HG02852 (cell line): ENCODE results near the gene P4HTM.
A peak's percentile ranks its signal among the peaks of the same experiment; 100 is the strongest.
"Not testable (repeated sequence)": the region's sequence is repeated elsewhere in the genome, so short reads cannot be mapped to it uniquely, and the experiment has no call there.

Experiments used
- ATAC-seq: cut with Tn5 transposase; IDR thresholded peaks from one replicate; pipeline ENCODE4 v1.9.1; 2021; ENCODE audit warnings: mild to moderate bottlenecking, moderate library complexity; ENCODE audit not compliant: unreplicated experiment

P4HTM gene

DNA sequence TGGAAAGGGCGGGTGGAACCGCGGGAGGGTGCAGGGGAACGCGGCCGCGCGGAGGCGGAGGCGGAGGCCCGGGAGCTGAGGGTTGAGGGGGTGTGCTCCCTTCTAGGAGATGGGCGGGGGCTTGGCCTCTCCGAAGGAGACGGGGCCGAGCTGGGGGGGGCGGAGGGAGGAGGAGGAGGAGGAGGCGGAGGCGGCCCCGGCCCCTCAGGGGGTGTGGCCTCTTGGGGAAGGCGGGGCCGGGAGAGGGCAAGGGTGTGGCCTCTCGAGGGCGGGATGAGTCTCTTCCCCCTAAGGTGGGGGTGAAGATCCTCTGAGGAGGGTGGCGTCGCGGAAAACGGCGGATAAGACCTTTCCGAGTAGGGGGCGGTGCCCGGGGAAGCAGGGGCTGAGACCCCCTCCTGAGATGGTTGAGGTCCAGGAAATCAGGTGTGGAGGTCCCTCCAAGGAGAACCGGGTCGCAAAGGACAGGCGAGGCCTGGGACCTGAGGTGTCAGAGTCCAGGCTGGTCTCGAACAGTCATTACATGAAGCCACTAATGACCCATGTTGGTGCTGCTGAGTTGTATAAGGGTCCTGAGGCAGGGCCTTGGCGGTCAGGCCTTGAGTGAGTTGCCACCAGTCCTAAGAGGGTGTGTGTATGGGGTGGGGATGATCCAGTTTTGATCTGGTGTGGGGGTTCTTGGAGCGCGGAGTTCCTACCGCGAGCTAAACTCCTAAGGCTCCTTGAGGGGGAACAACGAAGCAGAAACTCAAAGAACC is 17.9 kb downstream of the P4HTM start:
- peak; percentile 45 for ATAC-seq

DNA sequence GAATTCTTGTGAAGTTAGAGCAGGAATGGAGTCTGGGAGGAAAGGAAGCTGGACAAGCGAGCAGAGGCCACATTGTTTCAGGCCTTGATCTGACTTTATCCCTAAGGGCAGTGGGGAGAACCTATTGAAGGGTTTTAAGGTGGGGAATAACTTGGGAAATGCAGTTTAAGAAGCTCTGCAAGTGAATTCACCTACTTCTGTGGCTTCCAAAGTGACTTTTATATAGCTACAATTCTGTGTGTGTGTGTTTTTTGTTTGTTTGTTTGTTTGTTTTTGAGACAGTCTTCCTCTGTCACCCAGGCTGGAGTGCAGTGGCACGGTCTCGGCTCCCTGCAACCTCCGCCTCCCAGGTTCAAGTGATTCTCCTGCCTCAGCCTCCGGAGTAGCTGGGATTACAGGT is 18.6 kb downstream of the P4HTM start:
- ATAC-seq: not testable (repeated sequence)

DNA sequence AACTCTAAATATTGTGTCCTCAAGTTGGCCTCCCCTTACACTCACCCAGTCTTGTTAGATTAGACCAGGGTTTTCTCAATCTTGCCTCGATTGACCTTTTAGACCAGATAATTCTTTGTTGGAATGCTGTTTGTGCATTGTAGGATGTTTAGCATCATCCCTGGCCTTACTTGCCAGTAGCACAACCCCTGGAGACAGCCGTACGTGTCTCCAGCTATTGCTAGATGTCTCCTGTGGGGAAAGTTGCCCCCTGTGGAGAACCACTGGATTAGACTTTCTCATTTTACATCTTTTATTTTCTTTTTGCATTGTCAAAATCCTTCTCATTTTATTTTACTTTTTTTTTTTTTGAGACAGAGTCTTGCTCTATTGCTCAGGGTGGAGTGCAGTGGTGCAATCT is 19.4 kb downstream of the P4HTM start:
- no peak for ATAC-seq

DNA sequence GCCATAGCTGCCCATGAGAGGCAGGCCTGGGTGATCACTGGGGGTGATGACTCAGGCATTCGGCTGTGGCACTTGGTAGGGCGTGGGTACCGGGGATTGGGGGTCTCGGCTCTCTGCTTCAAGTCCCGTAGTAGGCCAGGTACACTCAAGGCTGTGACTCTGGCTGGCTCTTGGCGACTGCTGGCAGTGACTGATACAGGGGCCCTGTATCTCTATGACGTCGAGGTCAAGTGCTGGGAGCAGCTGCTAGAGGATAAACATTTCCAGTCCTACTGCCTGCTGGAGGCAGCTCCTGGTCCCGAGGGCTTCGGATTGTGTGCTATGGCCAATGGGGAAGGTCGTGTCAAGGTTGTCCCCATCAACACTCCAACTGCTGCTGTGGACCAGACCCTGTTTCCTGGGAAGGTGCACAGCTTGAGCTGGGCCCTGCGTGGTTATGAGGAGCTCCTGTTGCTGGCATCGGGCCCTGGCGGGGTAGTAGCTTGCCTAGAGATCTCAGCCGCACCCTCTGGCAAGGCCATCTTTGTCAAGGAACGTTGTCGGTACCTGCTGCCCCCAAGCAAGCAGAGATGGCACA is 22.5 kb downstream of the P4HTM start:
- ATAC-seq: no peak

DNA sequence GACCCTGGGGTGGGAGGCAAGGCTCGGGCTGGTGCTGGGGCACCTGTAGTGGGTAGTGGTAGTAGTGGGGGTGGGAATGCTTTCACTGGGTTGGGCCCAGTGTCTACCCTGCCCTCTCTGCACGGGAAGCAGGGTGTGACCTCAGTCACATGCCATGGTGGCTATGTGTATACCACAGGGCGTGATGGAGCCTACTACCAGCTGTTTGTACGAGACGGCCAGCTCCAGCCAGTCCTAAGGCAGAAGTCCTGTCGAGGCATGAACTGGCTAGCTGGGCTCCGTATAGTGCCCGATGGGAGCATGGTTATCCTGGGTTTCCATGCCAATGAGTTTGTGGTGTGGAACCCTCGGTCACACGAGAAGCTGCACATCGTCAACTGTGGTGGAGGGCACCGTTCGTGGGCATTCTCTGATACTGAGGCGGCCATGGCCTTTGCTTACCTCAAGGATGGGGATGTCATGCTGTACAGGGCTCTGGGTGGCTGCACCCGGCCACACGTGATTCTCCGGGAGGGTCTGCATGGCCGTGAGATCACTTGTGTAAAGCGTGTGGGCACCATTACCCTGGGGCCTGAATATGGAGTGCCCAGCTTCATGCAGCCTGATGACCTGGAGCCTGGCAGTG is 23.2 kb downstream of the P4HTM start:
- ATAC-seq: no peak

DNA sequence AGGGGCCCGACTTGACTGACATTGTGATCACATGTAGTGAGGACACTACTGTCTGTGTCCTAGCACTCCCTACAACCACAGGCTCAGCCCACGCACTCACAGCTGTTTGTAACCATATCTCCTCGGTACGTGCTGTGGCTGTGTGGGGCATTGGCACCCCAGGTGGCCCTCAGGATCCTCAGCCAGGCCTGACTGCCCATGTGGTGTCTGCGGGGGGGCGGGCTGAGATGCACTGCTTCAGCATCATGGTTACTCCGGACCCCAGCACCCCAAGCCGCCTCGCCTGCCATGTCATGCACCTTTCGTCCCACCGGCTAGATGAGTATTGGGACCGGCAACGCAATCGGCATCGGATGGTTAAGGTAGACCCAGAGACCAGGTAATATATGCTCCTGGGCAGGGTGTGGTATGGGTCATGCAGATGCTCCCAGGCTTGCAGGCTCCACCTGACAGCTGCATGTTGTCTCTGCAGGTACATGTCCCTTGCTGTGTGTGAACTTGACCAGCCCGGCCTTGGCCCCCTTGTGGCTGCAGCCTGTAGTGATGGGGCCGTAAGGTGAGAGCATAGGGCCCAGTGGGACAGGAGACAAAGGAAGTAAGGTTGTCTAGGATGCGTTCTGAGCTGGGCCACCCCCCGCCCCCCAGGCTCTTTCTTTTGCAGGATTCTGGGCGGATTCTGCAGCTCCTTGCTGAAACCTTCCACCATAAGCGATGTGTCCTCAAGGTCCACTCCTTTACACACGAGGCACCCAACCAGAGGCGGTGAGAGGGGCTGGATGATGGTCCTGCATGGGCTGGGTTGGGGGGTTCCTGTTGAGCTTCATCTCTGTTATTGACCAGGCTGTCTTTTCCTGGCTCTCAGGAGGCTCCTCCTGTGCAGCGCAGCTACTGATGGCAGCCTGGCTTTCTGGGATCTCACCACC is 24.0 kb downstream of the P4HTM start:
- ATAC-seq: no peak

DNA sequence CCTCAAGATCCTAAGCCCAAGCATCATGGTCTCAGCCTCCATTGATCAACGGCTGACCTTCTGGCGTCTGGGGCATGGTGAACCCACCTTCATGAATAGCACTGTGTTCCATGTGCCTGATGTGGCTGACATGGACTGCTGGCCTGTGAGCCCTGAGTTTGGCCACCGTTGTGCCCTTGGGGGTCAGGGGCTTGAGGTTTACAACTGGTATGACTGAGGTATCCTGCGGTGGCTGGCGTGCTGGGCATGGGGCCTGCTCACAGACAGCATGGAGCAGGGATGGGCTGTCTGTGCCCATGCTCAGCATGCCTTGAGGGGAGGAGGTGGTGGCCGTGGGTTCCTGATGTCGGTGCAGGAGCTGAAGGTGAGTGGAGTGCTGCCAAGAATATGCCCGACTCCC is 25.0 kb downstream of the P4HTM start:
- ATAC-seq: no peak

DNA sequence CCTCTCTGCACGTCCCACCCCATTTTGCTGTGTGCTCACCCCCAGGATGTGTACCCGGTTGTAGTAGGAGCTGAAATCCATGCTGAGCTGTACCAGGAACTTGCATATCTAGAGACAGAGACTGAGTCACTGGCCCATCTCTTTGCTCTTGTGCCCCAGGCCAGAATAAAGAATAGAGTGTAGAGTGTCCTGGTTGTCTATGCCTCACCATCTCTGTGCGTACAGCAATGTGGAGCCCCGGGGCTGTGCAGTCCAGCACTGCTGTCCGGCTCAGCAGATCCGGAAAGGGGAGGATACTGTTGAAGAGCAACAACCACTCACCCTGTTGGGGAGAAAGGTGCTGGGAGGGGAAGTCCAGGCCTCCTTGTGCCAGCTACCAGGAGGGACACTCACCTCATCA is 25.7 kb downstream of the P4HTM start:
- no peak for ATAC-seq

DNA sequence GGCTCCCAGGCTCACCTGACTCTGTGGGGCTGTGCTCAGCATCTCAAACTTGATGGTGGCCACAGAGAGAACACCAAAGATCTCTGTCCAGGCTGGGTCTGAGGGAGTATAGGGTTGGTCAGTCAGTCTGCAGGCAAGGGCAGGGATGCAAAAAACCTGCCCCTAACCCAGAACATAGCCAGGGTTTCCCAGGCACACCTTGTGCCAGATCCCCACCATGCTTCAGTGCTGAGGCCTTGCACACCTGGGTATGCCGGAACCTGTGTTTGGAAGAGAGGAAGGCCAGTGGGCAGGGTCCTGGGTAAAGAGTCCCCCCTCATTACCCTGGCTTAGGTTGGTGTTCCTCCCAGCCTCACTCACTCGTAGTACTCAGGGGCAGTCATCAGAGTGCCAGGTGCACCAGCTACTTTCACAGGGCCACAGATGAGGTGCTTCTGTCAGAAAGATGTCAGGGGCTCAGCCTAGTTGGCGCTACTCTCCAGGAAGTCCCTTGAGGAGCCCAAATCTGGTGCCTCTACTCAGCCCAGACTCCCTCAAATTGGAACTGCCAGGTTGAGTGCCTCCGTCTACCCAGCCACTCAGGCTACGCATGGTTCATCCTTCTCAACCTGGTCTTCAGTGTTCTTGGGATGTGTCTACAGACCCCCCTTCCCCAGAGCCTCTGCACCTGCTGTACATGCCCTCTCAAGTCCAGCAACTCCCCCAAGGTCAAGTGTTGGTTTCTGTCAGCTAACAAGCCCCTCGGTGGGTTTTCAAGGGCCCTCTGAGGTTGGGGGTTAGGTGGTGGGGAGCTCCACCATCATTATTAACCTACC is 26.6 kb downstream of the P4HTM start:
- no peak for ATAC-seq

DNA sequence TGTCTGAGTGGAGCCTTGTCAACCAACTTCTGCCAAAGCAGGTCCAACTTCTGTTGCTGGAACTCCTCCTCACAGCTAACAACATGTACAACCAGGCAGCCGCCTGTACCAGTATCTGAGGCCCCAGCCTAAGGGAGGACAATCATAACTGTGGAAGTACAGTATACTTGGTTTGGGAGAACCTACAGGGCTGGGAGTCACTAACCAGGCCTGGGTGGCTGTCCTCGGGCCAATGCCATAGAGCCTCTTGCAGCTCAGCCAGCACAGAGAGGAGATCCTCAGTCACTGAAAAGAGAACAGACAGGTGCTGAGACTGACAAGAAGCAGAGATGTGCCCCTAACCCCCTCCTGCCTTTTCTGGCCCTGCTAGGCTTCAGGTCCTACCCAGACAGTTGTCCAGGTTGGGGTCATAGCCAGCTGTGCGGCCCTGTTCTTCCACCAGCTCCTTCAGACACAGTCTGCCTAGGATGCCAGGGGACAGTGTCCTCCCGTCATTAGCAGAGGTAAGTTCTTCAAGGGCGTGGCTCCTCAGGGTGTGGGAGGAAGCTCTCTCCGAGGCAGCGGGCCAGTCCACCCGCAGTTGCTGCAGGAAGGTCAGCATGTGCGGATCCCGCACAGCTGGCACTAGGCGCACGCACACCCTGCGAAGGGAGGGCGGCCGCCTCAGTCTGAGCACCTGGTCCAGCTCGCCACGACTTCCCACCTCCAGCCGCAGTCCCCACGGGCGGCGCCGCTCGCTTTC is 27.4 kb downstream of the P4HTM start:
- no peak for ATAC-seq

DNA sequence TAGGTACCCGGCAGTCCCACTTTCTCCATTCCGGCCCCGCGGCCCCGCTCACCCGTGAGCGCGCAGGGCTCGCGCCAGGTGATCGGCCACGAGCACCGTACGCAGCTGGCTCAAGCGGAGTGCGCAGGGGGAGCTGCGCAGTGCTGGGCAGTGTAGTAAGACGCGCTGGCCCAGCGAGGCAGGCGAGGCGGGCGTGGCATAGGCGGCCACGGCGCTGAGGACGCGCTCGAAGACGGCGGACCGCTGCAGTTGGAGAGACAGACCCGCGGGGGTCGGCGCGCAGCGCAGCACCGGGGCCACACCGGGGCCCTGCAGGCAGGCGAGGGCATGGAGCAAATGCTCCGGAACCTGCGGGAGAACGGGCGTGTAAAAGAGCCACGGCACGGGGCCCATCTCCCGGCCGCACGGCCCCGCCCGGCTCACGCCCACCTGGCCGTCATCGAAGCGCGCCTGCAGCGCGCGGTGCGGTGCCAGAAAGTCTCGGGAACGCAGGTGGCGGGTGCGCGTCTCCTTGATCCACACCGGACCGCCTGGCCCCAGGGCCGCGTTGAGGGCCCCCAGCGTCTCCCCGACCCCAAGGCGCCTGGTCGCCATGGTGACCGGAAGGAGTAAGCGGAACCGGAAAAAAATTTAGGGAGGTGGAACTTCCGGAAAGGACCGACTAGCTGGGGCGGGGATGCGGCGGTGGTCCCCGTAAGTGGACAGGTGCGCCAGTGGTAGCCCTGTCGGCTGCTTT is 28.1 kb downstream of the P4HTM start, which contains the start of gene DALRD3:
TSS of gene DALRD3 (minus strand) at position 610 of the 736 bp plus-strand sequence. CDS start at position 594, 16 bp downstream.
- ATAC-seq: no peak

DNA sequence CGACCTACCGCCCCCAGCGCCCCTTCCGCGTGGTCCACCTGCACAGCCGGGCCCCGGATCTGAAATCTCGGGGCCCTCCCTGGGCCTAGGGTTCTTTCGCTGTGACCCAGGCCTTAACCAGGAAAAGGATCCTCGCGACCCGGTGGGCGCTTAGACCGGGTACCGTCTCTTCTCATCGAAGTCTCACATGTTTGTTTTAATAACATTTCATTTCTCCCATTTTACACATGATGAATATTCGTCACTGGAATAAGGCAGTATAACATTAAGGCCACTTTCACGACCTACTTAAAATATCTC is 28.6 kb downstream of the P4HTM start:
- no peak for ATAC-seq

DNA sequence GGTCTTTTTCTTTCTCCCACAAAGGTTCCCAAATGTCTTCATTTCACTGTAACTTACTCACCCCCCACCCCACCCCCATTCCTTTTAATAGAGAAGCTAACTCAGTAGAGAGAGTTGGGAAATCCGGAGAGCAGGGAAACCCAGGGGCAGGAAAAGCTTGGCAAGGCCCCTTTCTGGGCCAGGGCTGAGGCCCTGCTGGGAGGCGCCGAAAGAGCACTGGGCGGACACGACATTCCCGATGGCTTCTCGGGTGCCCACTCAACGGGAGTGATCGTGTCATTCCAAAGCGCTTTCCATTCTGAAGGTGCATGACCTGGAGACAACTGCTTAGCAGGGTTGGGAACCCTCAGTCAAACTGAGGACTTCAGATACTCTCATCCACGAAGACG is 29.9 kb downstream of the P4HTM start:
- ATAC-seq: no peak

DNA sequence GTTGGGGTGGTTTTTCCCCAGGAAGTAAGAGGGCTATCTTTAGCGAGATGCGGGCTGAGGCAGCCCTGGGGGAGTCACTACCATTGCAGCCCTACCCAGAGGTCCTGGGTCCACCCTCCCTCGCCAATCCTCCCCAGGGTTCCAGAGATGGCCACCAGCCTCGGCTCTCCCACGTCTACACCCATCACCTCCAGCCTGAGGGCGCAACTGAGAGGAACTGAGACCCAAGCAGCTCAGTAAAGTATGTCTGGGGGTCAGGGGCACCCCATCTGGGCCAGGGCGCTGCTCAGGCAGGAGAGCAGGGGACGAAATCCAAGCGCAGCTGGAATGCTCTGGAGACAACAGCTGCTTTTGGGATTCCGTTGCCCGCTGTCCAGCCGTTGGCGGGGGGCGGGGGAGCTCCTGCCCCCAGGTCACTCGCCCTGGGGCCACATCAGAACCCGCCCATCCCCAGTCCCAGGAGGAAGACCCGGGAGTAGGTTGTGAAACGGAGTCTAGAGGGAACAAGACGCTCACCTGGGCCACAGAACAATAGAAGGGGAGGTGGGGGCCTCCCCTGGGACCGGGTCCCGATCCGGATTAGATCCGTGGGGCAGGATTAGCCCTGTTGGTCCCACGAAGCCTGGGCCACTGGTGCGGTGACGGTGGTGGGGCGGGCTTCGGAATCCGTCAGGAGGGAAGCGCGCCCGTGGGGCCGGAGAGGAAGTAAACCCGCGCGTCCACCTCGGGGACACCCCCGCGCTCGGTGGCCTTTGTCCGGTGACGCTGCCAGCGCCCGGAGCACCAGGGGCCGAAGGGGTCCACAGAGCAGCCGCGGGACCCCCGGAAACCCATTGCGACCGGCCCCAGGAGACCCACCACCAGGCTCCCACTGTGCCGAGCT is 30.5 kb downstream of the P4HTM start:
- ATAC-seq: peak; percentile 0

DNA sequence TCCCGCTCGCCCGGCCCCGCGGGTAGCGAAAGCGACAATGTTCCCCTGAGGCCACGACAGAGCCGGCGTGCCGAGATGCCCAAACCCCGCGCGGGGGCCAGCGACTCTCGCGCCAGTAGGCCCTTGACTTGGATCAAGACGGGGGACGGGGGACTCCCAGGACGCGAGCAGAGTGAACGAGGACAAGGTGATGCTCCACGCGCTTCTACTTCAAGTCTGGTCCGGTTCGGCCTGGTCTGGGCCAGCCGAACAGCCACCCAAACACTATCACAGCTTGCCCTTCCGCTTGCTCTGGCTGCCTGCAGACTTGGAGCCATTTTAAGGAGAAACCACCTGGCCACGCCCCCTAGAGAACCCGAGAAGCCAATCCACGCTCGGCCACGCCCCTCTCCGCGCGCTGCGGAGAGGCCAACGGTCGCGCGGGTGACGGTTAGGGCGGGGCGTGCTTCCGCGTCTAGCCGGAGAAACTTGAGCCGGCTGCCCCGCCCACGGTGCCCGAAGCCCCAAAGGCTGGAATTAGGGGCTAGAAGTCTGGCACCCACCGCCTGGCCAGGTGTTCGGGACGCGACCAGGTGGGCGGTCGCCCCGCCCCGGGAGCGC is 31.3 kb downstream of the P4HTM start:
- ATAC-seq: peak; percentile 46

DNA sequence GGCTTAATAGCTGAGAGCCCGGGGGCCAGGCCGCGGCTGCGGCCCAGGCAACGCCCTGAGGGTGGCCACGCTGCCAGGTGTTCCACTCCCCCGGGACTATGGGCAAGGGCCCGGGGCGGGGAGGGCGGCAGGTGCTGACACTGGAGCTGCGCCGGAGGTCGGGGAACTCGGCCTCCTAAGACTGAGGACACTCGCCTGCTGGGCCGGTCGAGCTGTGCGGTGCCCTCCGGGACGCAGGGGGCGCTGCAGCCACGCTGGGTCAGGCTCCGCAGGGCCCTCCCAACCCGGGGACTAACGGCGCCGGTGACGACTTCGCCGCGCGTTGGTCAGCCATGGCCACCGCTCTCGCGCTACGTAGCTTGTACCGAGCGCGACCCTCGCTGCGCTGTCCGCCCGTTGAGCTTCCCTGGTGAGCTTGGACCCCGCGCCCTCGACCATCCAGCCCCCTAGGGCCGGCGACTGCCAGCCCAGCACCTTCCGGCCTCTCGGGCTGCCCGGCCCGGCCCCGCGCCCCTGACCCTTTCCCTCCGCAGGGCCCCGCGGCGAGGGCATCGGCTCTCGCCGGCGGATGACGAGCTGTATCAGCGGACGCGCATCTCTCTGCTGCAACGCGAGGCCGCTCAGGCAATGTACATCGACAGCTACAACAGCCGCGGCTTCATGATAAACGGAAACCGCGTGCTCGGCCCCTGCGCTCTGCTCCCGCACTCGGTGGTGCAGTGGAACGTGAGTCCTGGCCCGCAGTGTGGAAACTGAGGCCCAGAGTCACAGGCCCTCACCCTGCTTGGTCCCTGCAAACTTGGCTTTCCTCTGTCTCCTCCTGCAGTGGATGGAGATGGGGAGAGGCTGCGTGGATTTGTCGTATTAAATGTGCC is 32.0 kb downstream of the P4HTM start, which contains the start of gene NDUFAF3:
TSS of gene NDUFAF3 (plus strand) at position 309 of the 875 bp plus-strand sequence. CDS start at position 333, 24 bp downstream.
- ATAC-seq: peak; percentile 50
